GM12878 (cell line): Measurements from ENCODE around the gene ETS1. TPM values are rescaled to one million over a fixed set of nuclear protein-coding genes. Genes with fewer than 3 reads are reported as not detected.

Source experiments
- CBFB ChIP-seq: IDR thresholded peaks from 2 replicates; pipeline ENCODE4 v1.6.1; 2016; ENCODE audit warnings: antibody characterized with exemption, low read depth
- CBX5 ChIP-seq: sonication (generic); IDR thresholded peaks from 2 replicates; pipeline ENCODE4 v1.6.1; 2016; ENCODE audit warnings: low read depth, moderate library complexity, mild to moderate bottlenecking, inconsistent platforms
- CREM ChIP-seq: IDR thresholded peaks from 2 replicates; pipeline ENCODE4 v1.6.1; 2014; ENCODE audit warnings: antibody characterized with exemption, low read depth
- ETV6 ChIP-seq, 2 experiments: fragments of 450-650 bp in 1 of 2; IDR thresholded peaks in 1 of 2; conservative IDR thresholded peaks in 1 of 2; 2 replicates each; pipeline ENCODE4 v1.6.1; 2014; ENCODE audit warnings: antibody characterized with exemption in 1 of 2, borderline replicate concordance in 1 of 2, low read depth in 1 of 2, mild to moderate bottlenecking in 1 of 2, moderate library complexity in 1 of 2
- KDM1A ChIP-seq: fragments of 200-600 bp; sonication (generic); IDR thresholded peaks from 2 replicates; pipeline ENCODE4 v1.6.1; 2016; ENCODE audit warnings: borderline replicate concordance
- PAX8 ChIP-seq: fragments of 450-650 bp; IDR thresholded peaks from 2 replicates; pipeline ENCODE4 v1.6.1; 2017; ENCODE audit warnings: mild to moderate bottlenecking, moderate library complexity
- SMC3 ChIP-seq: IDR thresholded peaks from 2 replicates; pipeline ENCODE4 v1.6.1; 2011; ENCODE audit warnings: low read length, improper control_type of control experiment, borderline replicate concordance
- TAF1 ChIP-seq: IDR thresholded peaks from 2 replicates; pipeline ENCODE4 v1.6.1; 2011; ENCODE audit warnings: mild to moderate bottlenecking, low read depth, low read length, borderline replicate concordance
- TBL1XR1 ChIP-seq: IDR thresholded peaks from 2 replicates; pipeline ENCODE4 v1.6.1; 2012; ENCODE audit warnings: low read depth, low read length, improper control_type of control experiment
- YY1 ChIP-seq: IDR thresholded peaks from 2 replicates; pipeline ENCODE4 v1.6.1; 2011; ENCODE audit warnings: low read depth, mild to moderate bottlenecking, low read length
- polyA plus RNA-seq, 11 experiments: library from polyadenylated mRNA; depleted of rRNA in 4 of 11; unstranded in 6 of 11; stranded (reverse) in 5 of 11; fragments of >200 nt; fragmentation: Nextera tagmentation in 4 of 11; fragmentation: Illumina TruSeq in 1 of 11; extraction: Ambion mirVana in 4 of 11; extraction: Trizol in 1 of 11; gene quantifications; 1 replicate in 1 of 11; 2 replicates in 10 of 11; pipeline versions ENCODE4 v1.2.1 to v1.2.3, GENCODE V29; 2011 to 2016; ENCODE audit warnings: inconsistent platforms in 2 of 11, missing spikeins in 2 of 11, low read depth in 1 of 11
- total RNA-seq, 4 experiments: library from RNA; depleted of rRNA in 3 of 4; stranded (reverse); fragments of >200 nt in 3 of 4; fragmentation: Illumina TruSeq in 1 of 4; extraction: Trizol in 1 of 4; gene quantifications; 2 replicates each; pipeline versions ENCODE4 v1.2.1 to v1.2.3, GENCODE V29; 2013 to 2021
- TF ChIP-seq, protein P1 (sequence below): fragments of 450-650 bp; IDR thresholded peaks from 2 replicates; pipeline ENCODE4 v1.6.1; 2017; ENCODE audit warnings: mild to moderate bottlenecking
- TF ChIP-seq, protein P2 (sequence below): IDR thresholded peaks from 2 replicates; pipeline ENCODE4 v1.6.1; 2012; ENCODE audit warnings: mild to moderate bottlenecking, low read depth, low read length
- TF ChIP-seq, protein P3 (sequence below): fragments of 450-650 bp; conservative IDR thresholded peaks from 2 replicates; pipeline ENCODE4 v1.6.1; 2017; ENCODE audit warnings: mild to moderate bottlenecking, moderate library complexity
- TF ChIP-seq, protein P4 (sequence below): fragments of 150-350 bp; IDR thresholded peaks from 2 replicates; pipeline ENCODE4 v1.6.1; 2016; ENCODE audit warnings: low read depth, low read length
- TF ChIP-seq, protein P5 (sequence below): fragments of 450-650 bp; formaldehyde crosslinking; IDR thresholded peaks from 2 replicates; pipeline ENCODE4 v1.5.0; 2022; ENCODE audit warnings: mild to moderate bottlenecking, missing genetic modification characterization

Gene ETS1
- total and polyA plus RNA-seq, 10 of the 15 experiments (the other 5 are each of a cell fraction or from before 2014, with no cell fraction given) = 12.5 to 112 (median 55.5) TPM

DNA sequence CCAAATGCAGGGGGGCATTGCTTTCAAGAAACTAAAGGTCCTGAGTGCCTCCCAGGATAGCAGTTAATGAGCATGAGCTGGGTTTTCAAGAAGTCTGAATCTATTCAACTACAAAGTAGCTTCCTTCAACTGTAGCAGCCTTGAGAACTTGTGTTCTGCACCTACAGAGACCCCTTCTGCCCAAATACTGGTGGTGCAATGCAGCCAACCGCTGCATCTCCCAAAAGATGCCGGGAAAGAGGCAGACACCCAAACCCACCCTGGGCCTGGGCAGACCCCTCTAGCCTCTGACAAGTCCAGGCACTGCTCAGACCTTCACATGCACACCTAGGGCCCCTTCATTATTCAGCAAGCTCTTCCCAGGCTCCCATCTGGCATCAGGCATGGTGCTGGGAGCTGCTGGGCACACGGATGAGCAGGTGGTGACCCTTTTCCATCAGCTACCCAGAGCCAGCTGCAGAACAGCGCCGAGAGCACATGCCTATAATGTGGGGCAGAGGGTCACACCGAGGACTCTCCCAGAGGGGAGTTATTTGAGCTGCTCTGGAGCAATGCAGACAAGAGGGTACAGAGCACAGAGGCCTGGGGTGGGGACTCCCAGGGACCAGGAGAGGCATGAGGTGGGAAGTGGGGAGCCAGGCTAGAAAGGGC lies 44.9 kb upstream of the ETS1 start (continued):
- TF ChIP-seq, protein P1, sequence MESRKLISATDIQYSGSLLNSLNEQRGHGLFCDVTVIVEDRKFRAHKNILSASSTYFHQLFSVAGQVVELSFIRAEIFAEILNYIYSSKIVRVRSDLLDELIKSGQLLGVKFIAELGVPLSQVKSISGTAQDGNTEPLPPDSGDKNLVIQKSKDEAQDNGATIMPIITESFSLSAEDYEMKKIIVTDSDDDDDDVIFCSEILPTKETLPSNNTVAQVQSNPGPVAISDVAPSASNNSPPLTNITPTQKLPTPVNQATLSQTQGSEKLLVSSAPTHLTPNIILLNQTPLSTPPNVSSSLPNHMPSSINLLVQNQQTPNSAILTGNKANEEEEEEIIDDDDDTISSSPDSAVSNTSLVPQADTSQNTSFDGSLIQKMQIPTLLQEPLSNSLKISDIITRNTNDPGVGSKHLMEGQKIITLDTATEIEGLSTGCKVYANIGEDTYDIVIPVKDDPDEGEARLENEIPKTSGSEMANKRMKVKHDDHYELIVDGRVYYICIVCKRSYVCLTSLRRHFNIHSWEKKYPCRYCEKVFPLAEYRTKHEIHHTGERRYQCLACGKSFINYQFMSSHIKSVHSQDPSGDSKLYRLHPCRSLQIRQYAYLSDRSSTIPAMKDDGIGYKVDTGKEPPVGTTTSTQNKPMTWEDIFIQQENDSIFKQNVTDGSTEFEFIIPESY = no peak
- TF ChIP-seq KDM1A (no peak), TBL1XR1 (no peak), CBX5 (no peak), TAF1 (no peak), ETV6 (conservative IDR thresholded peaks at IDR 0.05 in 1 of 2, IDR thresholded peaks at IDR 0.05 in 1 of 2; ENCODE audit: borderline replicate concordance in 1 of 2, low read depth in 1 of 2) (no peak), CREM (no peak), YY1 (peak; percentile 39; the same call in 1 of the 2 replicates), PAX8 (no peak), SMC3 (peak; percentile 88), CBFB (no peak)
- TF ChIP-seq, protein P2, sequence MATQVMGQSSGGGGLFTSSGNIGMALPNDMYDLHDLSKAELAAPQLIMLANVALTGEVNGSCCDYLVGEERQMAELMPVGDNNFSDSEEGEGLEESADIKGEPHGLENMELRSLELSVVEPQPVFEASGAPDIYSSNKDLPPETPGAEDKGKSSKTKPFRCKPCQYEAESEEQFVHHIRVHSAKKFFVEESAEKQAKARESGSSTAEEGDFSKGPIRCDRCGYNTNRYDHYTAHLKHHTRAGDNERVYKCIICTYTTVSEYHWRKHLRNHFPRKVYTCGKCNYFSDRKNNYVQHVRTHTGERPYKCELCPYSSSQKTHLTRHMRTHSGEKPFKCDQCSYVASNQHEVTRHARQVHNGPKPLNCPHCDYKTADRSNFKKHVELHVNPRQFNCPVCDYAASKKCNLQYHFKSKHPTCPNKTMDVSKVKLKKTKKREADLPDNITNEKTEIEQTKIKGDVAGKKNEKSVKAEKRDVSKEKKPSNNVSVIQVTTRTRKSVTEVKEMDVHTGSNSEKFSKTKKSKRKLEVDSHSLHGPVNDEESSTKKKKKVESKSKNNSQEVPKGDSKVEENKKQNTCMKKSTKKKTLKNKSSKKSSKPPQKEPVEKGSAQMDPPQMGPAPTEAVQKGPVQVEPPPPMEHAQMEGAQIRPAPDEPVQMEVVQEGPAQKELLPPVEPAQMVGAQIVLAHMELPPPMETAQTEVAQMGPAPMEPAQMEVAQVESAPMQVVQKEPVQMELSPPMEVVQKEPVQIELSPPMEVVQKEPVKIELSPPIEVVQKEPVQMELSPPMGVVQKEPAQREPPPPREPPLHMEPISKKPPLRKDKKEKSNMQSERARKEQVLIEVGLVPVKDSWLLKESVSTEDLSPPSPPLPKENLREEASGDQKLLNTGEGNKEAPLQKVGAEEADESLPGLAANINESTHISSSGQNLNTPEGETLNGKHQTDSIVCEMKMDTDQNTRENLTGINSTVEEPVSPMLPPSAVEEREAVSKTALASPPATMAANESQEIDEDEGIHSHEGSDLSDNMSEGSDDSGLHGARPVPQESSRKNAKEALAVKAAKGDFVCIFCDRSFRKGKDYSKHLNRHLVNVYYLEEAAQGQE = no peak
- TF ChIP-seq, protein P3, sequence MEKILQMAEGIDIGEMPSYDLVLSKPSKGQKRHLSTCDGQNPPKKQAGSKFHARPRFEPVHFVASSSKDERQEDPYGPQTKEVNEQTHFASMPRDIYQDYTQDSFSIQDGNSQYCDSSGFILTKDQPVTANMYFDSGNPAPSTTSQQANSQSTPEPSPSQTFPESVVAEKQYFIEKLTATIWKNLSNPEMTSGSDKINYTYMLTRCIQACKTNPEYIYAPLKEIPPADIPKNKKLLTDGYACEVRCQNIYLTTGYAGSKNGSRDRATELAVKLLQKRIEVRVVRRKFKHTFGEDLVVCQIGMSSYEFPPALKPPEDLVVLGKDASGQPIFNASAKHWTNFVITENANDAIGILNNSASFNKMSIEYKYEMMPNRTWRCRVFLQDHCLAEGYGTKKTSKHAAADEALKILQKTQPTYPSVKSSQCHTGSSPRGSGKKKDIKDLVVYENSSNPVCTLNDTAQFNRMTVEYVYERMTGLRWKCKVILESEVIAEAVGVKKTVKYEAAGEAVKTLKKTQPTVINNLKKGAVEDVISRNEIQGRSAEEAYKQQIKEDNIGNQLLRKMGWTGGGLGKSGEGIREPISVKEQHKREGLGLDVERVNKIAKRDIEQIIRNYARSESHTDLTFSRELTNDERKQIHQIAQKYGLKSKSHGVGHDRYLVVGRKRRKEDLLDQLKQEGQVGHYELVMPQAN = no peak
- TF ChIP-seq, protein P4, sequence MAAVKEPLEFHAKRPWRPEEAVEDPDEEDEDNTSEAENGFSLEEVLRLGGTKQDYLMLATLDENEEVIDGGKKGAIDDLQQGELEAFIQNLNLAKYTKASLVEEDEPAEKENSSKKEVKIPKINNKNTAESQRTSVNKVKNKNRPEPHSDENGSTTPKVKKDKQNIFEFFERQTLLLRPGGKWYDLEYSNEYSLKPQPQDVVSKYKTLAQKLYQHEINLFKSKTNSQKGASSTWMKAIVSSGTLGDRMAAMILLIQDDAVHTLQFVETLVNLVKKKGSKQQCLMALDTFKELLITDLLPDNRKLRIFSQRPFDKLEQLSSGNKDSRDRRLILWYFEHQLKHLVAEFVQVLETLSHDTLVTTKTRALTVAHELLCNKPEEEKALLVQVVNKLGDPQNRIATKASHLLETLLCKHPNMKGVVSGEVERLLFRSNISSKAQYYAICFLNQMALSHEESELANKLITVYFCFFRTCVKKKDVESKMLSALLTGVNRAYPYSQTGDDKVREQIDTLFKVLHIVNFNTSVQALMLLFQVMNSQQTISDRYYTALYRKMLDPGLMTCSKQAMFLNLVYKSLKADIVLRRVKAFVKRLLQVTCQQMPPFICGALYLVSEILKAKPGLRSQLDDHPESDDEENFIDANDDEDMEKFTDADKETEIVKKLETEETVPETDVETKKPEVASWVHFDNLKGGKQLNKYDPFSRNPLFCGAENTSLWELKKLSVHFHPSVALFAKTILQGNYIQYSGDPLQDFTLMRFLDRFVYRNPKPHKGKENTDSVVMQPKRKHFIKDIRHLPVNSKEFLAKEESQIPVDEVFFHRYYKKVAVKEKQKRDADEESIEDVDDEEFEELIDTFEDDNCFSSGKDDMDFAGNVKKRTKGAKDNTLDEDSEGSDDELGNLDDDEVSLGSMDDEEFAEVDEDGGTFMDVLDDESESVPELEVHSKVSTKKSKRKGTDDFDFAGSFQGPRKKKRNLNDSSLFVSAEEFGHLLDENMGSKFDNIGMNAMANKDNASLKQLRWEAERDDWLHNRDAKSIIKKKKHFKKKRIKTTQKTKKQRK = no peak
- TF ChIP-seq, protein P5, sequence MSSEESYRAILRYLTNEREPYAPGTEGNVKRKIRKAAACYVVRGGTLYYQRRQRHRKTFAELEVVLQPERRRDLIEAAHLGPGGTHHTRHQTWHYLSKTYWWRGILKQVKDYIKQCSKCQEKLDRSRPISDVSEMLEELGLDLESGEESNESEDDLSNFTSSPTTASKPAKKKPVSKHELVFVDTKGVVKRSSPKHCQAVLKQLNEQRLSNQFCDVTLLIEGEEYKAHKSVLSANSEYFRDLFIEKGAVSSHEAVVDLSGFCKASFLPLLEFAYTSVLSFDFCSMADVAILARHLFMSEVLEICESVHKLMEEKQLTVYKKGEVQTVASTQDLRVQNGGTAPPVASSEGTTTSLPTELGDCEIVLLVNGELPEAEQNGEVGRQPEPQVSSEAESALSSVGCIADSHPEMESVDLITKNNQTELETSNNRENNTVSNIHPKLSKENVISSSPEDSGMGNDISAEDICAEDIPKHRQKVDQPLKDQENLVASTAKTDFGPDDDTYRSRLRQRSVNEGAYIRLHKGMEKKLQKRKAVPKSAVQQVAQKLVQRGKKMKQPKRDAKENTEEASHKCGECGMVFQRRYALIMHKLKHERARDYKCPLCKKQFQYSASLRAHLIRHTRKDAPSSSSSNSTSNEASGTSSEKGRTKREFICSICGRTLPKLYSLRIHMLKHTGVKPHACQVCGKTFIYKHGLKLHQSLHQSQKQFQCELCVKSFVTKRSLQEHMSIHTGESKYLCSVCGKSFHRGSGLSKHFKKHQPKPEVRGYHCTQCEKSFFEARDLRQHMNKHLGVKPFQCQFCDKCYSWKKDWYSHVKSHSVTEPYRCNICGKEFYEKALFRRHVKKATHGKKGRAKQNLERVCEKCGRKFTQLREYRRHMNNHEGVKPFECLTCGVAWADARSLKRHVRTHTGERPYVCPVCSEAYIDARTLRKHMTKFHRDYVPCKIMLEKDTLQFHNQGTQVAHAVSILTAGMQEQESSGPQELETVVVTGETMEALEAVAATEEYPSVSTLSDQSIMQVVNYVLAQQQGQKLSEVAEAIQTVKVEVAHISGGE (CRISPR knock-in tag) = no peak
